GM12874 (cell line): Measurements from ENCODE around the gene ZBTB48.

Experiments used
- TF ChIP-seq, protein P1 (sequence below): IDR thresholded peaks from 2 replicates; pipeline ENCODE4 v1.5.1; 2011; ENCODE audit warnings: low read depth, mild to moderate bottlenecking, control low read depth, low read length, moderate library complexity; ENCODE audit not compliant: insufficient read depth

Gene ZBTB48

DNA sequence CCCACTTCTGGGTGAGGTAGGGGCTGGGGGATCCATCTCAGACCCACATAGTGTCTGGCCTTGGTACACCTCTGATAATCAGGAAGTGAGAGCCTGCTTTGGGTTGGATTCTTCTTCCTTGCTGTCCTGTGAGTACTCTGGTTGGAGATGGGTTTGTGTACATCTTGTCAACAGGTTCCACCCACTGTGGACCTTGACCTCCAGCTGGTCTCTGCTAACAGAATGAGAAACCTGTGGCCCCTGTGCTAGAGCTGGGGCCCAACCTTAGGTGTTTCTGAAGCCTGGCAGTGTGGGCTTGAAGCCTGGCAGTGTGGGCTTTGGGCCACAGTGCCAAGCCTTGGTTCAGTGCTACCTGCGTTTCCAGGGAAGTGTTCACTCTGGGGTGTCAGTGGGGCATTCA is 2.6 kb downstream of the ZBTB48 start:
- TF ChIP-seq, protein P1, sequence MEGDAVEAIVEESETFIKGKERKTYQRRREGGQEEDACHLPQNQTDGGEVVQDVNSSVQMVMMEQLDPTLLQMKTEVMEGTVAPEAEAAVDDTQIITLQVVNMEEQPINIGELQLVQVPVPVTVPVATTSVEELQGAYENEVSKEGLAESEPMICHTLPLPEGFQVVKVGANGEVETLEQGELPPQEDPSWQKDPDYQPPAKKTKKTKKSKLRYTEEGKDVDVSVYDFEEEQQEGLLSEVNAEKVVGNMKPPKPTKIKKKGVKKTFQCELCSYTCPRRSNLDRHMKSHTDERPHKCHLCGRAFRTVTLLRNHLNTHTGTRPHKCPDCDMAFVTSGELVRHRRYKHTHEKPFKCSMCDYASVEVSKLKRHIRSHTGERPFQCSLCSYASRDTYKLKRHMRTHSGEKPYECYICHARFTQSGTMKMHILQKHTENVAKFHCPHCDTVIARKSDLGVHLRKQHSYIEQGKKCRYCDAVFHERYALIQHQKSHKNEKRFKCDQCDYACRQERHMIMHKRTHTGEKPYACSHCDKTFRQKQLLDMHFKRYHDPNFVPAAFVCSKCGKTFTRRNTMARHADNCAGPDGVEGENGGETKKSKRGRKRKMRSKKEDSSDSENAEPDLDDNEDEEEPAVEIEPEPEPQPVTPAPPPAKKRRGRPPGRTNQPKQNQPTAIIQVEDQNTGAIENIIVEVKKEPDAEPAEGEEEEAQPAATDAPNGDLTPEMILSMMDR = no peak

DNA sequence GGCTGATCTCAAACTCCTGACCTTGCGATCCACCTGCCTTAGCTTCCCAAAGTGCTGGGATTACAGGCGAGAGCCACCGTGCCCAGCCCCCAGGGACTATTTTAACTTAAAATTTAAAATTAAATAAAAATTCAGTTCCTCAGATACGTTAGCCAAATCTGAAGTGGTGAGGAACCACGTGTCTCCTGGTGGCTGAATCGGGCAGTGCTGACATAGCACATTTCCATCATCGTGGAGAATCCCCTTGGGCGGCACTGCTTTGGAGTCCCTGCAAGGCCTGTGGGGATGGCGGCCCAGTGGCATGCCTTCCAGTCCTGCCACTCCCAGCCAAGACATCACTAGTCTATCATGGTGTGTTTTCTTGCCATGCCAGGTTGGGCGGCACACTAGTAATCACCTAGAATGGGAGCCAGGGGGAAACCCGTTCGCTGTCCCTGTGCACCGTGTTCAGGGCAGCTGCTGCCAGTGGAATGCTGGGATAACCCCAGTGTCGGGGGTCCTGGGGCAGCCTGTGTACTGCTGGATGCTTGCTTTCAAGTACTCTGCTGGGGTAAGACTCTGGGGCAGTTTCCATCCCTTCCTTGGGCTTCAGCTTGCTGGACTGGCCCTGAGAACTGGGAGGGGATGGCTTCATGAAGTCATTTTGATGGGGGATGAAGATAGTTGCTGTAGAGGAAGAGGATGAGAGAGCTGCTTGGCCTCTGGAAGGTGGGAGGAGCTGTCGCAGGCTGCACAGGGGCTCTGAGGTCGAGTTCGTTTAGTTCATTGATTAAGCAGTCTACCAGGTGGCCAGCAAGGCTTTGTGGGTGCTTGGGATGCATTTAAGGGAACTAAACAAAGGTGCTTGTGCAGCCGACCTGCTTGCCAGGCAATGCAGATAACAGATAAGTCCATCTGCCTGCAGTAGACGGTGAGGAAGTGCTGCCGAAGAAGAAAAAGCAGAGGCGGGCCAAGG is 4.6 kb downstream of the ZBTB48 start:
- TF ChIP-seq, protein P1 = no peak

DNA sequence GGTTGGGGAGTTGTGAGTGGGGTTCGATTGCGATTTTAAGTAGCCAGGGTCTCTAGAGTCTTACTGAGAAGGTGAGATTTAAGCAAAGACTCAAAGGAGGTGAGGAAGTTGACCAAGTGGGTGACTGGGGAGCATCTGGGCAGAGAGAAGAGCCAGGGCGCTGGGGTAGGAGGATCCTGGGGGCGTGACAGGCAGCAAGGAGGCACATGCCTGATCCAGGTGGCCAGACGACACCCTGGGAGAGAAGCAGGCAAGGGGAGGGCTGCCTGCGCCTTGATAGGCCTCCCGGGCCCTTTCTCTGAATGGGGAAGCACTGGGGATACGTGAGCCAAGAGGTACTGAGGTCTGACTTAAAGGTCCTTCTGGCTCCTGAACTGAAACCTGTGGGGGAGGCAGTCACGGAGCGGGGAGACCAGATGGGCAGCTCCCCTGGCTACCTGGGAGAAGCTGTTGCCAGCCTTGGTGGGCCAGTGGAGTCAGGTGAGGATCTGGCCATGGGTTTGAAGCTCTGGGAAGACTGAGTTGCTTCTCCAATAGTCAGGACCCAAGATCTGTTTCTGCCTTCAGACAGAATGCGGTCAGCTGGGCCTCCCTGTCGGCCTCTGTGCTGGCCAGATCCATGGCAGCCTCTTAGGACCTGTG is 5.4 kb downstream of the ZBTB48 start:
- TF ChIP-seq, protein P1 = no peak

DNA sequence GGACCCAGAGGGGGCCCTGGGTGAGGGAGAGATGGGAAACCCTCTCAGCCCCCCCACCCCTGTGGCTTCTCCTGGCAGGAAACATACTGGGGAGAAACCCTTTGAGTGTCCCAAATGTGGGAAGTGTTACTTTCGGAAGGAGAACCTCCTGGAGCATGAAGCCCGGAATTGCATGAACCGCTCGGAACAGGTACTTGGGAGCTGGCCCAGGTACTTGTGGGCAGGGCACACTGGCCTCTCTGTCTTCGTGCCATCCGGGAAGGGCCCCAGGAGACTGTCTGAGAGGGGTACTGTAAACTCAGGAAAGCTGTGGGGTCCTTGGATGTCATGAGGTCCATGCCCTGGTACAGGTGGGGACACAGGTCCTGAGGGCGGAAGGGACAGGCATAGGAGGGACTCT is 6.0 kb downstream of the ZBTB48 start:
- TF ChIP-seq, protein P1 = no peak

DNA sequence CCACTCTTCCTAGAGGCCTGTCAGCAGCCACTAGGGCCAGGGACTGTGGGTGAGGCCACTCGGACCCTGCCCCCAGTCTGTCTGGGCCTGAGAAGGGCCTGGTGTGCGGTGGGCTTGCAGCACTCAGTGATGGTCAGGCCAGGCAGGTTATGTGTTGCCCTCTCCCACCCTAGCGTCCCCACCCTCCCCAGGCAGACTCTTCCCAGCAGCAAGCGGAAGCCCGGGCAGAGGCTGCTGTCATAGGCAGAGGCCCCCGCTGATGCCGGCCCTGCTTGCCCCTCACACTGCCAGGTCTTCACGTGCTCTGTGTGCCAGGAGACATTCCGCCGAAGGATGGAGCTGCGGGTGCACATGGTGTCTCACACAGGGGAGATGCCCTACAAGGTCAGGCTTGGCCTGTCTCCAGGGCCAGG is 6.6 kb downstream of the ZBTB48 start:
- TF ChIP-seq, protein P1 = no peak

DNA sequence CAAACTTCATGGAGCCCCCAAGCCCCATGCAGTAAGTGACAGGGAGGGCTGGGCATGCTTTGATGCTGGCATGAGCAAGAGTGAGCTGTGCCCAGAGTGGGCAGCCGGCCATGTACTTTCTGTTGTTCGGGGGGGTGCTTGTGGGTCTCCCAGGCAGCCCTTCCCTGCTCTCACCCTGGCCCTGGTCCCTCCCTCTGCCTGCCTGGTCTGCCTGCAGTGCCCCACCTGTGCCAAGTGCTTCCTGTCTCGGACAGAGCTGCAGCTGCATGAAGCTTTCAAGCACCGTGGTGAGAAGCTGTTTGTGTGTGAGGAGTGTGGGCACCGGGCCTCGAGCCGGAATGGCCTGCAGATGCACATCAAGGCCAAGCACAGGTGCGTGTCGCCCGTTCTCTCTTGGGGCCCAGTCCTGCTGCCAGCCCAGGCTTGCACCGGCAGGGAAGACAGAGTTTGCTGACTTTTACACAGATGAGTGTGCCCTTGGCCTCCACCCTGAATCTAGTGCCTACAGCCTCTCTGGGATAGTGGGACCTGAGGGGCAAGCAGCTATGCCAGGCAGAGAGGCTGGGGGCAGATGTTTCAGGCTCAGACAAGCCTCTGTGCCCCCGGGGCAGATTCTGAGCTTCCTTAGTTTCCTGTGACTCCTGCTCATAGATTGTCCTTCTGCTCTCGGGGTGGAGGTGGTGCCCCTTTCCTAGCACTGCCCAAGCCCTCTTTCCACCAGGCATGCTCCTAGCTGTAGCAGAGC is 7.6 kb downstream of the ZBTB48 start:
- TF ChIP-seq, protein P1 = no peak
